Measurements from ENCODE around the gene IRX6. TPM values are rescaled to one million over a fixed set of nuclear protein-coding genes. Genes with fewer than 3 reads are reported as not detected.

Gene IRX6
- total and polyA plus RNA-seq, 2 of the 4 experiments (the other 2 are of a cell fraction), result not detected

DNA sequence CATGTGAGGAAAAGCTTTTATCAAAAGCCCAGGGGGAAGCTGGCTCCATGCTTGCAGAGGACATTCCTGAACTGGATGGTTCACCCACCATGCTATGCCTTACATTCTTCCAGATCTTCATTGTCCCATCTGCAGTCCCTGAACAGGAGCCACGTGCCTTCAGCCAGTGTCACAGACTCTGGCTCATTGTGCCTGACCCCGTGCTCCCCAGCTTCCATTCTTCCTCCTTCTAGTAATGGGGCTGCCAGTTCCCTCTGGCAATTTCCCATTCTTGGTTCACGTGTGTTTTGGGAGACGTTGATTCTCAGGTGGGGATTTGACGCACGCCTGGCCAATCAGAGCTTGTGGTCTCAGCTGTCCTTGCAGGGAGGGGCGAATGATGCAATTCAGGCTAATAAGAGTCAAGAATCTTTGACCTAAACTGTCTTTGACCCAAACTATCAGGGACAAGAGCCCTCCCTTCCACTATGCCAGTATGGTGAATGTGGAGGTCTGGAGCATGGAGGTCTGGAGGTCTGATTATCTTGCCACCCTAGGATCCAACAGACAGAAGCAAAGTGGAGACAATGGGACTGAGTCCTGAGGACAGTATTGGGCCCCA, 52.7 kb downstream of the IRX6 start:
- Histone ChIP-seq H2AK5ac (ENCODE audit: low read depth, low read length) (no peak overlapping the region), H3K9me1 (ENCODE audit: insufficient read depth, low read length) (no peaks in the 10 kb centered on the region), H3K27me3 (ENCODE audit: control insufficient read depth, insufficient read depth, low read length) (peaks cover 4% of the 10 kb centered on the region), H2AK9ac (replicated peaks; ENCODE audit: low read depth, low read length, poor library complexity) (no peak overlapping the region), H4K91ac (ENCODE audit: insufficient read depth, low read depth, low read length) (no peak overlapping the region), H3K18ac (ENCODE audit: low read depth, low read length) (no peak overlapping the region), H2AFZ (replicated peaks; ENCODE audit: low read length, poor library complexity) (no peak overlapping the region), H2BK5ac (ENCODE audit: low read depth, low read length, poor library complexity, severe bottlenecking) (no peak overlapping the region), H3K4me1 (ENCODE audit: control insufficient read depth, insufficient read depth, low read length) (no peaks in the 10 kb centered on the region), H4K20me1 (ENCODE audit: insufficient read depth, low read length) (no peaks in the 10 kb centered on the region), H4K5ac (ENCODE audit: low read depth, low read length) (no peak overlapping the region), H3K79me1 (ENCODE audit: low read depth in 1 of 2, low read length in 2 of 2) (no peaks in the 10 kb centered on the region), H3K9me3 (ENCODE audit: control insufficient read depth, insufficient read depth, low read length) (no peaks in the 10 kb centered on the region), H3K14ac (replicated peaks; ENCODE audit: low read depth, low read length) (no peak overlapping the region), H3K9ac (ENCODE audit: low read depth, low read length) (no peak overlapping the region), H3K4me3 (ENCODE audit: insufficient read depth, low read depth, low read length) (no peak overlapping the region), H2BK15ac (ENCODE audit: low read depth, low read length) (no peak overlapping the region), H4K8ac (ENCODE audit: low read depth in 2 of 2, low read length in 2 of 2) (no peak overlapping the region), H3K4ac (ENCODE audit: low read depth, low read length) (no peak overlapping the region), H2BK20ac (ENCODE audit: low read depth, low read length) (no peak overlapping the region), H3K23ac (ENCODE audit: low read depth, low read length) (no peak overlapping the region), H2BK120ac (ENCODE audit: low read depth, low read length) (no peak overlapping the region), H3K36me3 (ENCODE audit: control insufficient read depth, insufficient read depth, low read length) (no peaks in the 10 kb centered on the region), H3K27ac (ENCODE audit: insufficient read depth, low read length) (no peak overlapping the region), H3K56ac (ENCODE audit: extremely low read depth, insufficient read depth, low read length) (no peak overlapping the region), H3K4me2 (ENCODE audit: low read depth, low read length) (no peak overlapping the region)
- no peak for ATAC-seq (ENCODE audit: low read depth)
- WGBS, 2 experiments (ENCODE audit: extremely low coverage in 2 of 2, insufficient read length in 1 of 2), result 17% methylated on average over 1 of the region's 7 CpGs; no CpG with 5 or more reads in 1 of the 2 experiments
- in situ Hi-C loops (cut with MboI; ENCODE audit: low sequenced_read_pairs) (no loop called here), intact Hi-C loops (cut with micrococcal nuclease) (no loop called here), dilution Hi-C loops (cut with HindIII; ENCODE audit: low sequenced_read_pairs, unreplicated experiment) (no loop called here)
- TF ChIP-seq CTCF (conservative IDR thresholded peaks at IDR 0.05; ENCODE audit: low read depth, low read length), result no peak
- no peak for TF ChIP-seq RAD21 (IDR thresholded peaks at IDR 0.05; ENCODE audit: low read length)
- no peak for TF ChIP-seq SMC3 (IDR thresholded peaks at IDR 0.05; ENCODE audit: low read depth, low read length)
- TF ChIP-seq NFE2L2 (IDR thresholded peaks at IDR 0.05; ENCODE audit: low read depth, low read length), result no peak
- no peak for TF ChIP-seq MXI1 (IDR thresholded peaks at IDR 0.05; ENCODE audit: borderline replicate concordance, low read depth, low read length)
- no peak for TF ChIP-seq RCOR1 (IDR thresholded peaks at IDR 0.05; ENCODE audit: insufficient replicate concordance, low read length)
- DNase-seq, result no peak
- BruUV-seq (replicated peaks), result no TSS peak
- CTCF ChIA-PET, result no interaction called here
- POLR2A ChIA-PET (ENCODE audit: unreplicated experiment), result no interaction called here
